ENCODE results near the gene BCDIN3D.

The BCDIN3D gene

GRCh38 chr12:49818241-49818895 is 24.5 kb downstream of the BCDIN3D start:
- DNase-seq, result no peak

GRCh38 chr12:49813131-49813530 is 29.8 kb downstream of the BCDIN3D start:
- no peak for DNase-seq

- no peak for DNase-seq
These were observed 30.9 kb downstream of the BCDIN3D start for GRCh38 chr12:49811961-49812401.

- DNase-seq, result no peak
These were observed 31.8 kb downstream of the BCDIN3D start for GRCh38 chr12:49811136-49811535.

DNA sequence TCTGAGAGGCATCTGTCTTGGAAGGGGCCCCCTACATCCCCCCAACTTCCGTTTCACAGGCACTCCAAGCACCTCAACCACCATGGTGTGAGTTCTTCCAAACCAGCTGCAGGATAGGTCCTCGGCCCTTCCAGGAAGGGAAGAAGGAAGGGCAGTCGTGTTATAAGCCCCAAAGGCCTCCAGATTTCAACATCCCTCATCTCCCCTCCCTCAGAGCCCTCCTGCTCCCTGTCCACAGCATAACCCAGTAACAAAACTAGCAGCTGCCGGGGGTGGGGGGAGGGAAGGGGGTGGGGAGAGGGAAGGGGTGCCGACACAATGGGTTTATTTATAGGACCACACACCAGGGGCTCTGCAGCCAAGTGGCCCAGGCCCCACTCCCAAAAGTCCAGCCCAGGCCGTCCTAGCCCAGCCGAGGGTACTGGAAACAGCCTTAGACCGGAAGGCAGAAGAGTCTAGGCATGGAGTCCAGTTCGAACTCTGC is 33.0 kb downstream of the BCDIN3D start:
- no peak for DNase-seq

GRCh38 chr12:49809381-49809905 is 33.5 kb downstream of the BCDIN3D start:
- no peak for DNase-seq

DNA sequence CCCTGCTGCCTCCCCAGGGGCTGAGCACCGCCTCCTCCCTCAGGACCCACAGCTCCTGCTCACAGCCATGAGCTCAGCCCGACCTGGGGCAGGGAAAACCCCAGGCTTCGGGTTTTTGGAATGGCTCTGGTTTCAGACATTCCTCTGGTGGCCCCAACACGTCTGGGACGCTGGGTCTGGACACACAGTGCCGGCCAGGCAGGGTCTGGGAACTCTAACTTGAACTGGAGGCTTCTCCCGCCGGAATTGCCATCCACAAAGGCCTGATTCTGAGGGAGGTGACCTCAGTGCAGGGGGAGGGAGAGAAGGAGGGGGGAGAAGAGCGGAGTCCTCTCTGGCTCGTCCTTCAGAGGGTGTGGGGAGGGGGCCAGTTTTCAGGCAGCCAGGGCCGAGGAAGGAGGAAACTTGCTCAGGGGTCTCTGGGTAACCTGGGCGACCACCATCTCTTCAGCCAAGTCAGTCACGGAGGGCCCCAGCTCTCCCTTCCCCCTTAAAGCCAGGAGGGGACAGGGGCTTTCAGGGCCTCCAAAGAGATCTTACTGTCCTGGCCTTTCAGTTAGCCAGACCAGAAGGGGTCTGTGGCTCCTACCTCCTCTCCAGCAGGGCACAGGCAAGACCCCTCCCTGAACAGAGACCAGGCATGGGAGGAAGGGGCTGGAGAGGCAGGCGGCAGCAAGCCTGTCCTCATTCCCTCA is 34.1 kb downstream of the BCDIN3D start:
- DNase-seq, result no peak

GRCh38 chr12:49807991-49808580 is 34.8 kb downstream of the BCDIN3D start:
- no peak for DNase-seq

GRCh38 chr12:49806877-49807276 is 36.0 kb downstream of the BCDIN3D start:
- DNase-seq, result no peak

DNA sequence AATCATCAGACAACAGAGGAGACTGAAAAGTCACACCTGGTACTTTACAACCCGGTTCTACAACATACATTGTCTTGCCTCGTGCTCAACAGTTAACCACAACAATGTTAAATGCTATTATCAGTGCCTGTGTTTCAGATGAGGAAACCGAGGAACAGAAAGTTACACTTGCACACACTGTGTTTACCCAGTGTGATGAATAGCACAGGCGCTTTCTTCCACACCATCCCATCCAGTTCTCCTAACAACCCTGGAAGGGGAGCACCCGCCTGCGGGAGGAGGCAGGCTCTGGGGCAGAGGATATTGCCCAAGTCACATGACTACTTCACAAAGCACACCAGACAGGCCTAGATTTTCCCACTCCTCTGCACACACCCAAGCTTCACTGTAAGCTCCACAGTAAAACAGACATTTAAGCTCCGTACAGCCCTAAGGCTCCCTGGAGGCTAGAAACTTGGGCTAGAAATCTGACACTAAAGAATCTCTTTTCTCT is 36.5 kb downstream of the BCDIN3D start:
- no peak for DNase-seq

- no peak for DNase-seq
These were observed 37.5 kb downstream of the BCDIN3D start for GRCh38 chr12:49805409-49805808.

DNA sequence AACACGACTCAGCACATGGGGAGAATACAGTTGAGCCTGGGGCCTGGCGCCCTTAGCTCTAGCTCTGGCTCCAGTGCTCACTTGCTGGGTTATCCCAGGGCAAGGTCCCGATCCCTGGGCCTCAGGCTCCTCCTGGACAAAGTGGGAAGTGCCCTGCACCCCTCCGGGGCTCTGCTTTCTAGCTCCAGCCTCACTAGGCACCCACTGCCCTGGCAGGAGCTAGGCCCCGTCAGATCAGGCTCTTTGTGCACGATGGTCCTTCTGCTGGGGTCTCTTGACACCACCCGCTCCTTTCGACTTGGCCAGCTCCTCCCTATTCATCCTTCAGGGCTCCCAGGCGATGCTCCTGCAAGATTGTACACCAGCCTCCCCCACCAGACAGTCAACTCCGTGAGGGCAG is 38.1 kb downstream of the BCDIN3D start:
- no peak for DNase-seq

DNA sequence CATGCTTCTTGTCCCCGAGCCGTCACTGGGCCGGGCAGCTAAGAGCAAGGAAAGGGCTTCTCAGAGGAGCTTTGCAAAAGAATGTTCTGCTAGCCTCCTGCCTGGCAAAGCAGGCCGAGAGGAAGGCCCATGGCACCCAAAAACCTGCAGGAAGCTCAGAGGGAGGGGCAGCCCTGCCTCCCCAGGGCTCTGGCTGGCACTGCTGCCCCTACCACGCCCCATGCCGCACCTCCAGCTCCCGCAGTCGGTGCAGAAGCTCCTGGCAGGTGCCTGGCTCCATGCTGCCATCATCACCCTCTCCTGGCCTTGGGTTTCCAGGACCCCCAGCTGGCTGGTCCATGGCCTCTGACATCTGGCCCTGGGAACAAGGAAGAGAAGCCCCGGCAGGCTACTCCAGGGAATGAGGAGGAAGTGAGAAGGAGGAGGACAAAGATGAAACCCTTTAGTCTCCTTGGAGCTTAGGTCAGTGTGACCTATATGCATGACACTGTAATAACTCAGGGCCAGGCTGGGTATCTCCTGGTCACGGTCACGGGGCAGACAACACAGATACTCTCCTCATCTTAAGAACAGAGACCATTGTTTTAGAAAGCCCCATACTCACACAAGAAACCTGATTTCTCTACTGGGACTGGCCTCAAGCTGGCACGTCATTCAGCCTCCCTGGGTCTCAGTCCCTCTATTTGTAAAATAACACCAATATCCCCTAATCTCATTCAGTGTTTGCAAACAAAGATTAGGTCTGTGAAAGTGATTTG is 39.0 kb downstream of the BCDIN3D start:
- no peak for DNase-seq

GRCh38 chr12:49801141-49802063 is 41.5 kb downstream of the BCDIN3D start:
- no peak for DNase-seq

GRCh38 chr12:49800421-49801140 is 42.3 kb downstream of the BCDIN3D start:
- DNase-seq, result no peak

DNA sequence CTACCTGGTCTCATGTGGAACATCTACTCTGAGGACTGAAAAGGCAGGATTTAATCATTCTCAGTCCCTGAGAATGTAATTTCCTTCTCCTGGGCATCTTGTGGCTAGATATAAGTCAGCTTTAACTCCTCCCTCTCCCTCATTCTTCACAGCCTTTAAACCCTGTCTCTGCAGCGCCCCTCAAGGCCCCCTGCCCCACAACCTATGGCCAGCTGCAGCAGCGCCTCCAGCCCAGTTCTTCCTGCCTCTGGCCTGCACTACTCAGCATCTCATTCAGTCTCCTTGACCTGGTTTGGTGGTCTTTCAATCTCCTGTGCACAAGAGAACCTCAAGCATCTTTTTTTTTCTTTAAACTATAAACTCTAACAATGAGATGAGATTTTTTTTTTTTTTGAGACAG is 44.0 kb downstream of the BCDIN3D start:
- DNase-seq, result no peak

GRCh38 chr12:49798248-49798647 is 44.7 kb downstream of the BCDIN3D start:
- no peak for DNase-seq

GRCh38 chr12:49797449-49797776 is 45.5 kb downstream of the BCDIN3D start:
- DNase-seq, result no peak

DNA sequence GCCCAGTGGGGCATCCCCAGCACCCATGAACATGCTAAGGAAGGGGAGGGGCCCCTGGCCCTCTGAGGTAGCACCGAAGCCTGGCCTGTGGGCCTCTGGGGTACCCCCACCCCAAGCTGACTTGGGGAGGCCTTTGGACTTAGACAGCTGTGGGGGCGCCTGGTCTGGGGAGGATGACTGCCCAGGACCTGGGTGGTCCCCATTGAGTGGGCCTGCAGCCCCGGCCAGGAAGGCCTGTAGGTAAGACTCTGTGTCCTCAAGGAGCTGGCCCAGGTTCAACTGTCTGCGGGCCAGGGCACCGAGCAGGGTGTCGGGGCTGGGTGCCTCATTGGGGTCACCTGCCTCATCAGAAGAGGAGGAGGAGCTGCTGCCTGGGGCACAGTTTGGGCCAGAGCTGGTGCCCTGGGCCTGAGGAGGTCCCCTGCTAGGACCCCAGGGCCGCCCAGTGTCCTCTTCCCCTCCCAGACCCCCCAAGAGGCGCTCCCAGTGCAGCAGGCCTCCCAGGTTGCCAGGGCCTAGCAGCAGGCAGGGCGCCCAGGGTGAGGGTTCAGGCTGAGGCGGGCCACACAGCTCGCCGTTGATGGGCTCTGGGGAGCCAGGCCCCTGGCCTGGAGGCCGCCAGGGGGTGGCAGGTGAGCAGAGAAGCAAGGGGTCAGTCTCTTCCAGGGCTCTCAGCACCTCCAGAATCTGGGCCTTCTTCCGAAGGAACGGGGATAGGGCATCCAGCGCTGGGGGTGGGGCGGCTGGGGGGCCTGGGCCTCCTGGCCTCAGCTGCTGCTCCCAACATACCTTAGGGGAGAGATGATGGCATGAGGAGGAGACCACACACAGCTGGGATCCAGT is 46.1 kb downstream of the BCDIN3D start:
- no peak for DNase-seq

- no peak for DNase-seq
These were observed 46.8 kb downstream of the BCDIN3D start for GRCh38 chr12:49796155-49796554.

Measured in T1000 (cell line).